Dendritic cell treated with granulocyte-macrophage colony-stimulating factor and Interleukin-4, amounts not matched to agents 40 ng/mL and 50 ng/mL, for 4 days (primary cell): ENCODE results near the gene FRMD5.

Experiments used
- H3K27ac Mint-ChIP-seq: one replicate; pipeline ENCODE4 v1.8.0; 2022; ENCODE audit warnings: mild to moderate bottlenecking, mixed read lengths
- H3K27me3 Mint-ChIP-seq: one replicate; pipeline ENCODE4 v1.8.0; 2022; ENCODE audit warnings: mild to moderate bottlenecking, mixed read lengths
- H3K36me3 Mint-ChIP-seq: one replicate; pipeline ENCODE4 v1.8.0; 2022; ENCODE audit warnings: low read depth, mixed read lengths
- H3K4me1 Mint-ChIP-seq: one replicate; pipeline ENCODE4 v1.8.0; 2022; ENCODE audit warnings: low read depth, mixed read lengths
- H3K4me3 Mint-ChIP-seq: one replicate; pipeline ENCODE4 v1.8.0; 2022; ENCODE audit warnings: mild to moderate bottlenecking, moderate library complexity, mixed read lengths
- H3K9me3 Mint-ChIP-seq: one replicate; pipeline ENCODE4 v1.8.0; 2022; ENCODE audit warnings: mixed read lengths
- intact Hi-C: fragments of 100-400 bp; cut with micrococcal nuclease; formaldehyde crosslinking; loops from one replicate; pipeline ENCODE4 v1.15.0; 2022

FRMD5 gene

GRCh38 chr15:43923553-43923952, 271.5 kb downstream of the FRMD5 start:
- H3K27me3 Mint-ChIP-seq, result peaks cover 2% of the 10 kb centered on the region
- H3K9me3 Mint-ChIP-seq, result no peaks in the 10 kb centered on the region

GRCh38 chr15:43922021-43922420, 273.1 kb downstream of the FRMD5 start:
- H3K36me3 Mint-ChIP-seq, result no peaks in the 10 kb centered on the region
- intact Hi-C loops, result no loop called here
- no peak overlapping the region for H3K27ac Mint-ChIP-seq
- H3K4me1 Mint-ChIP-seq, result no peaks in the 10 kb centered on the region
- H3K9me3 Mint-ChIP-seq, result no peaks in the 10 kb centered on the region
- H3K27me3 Mint-ChIP-seq, result peaks cover under 1% of the 10 kb centered on the region
- H3K4me3 Mint-ChIP-seq, result no peak overlapping the region

More at GRCh38 chr15:43923553-43923952, 271.5 kb downstream of the FRMD5 start:
- no peaks in the 10 kb centered on the region for H3K4me1 Mint-ChIP-seq
- no peaks in the 10 kb centered on the region for H3K36me3 Mint-ChIP-seq
- H3K27ac Mint-ChIP-seq, result no peak overlapping the region
- H3K4me3 Mint-ChIP-seq, result no peak overlapping the region
- intact Hi-C loops, result no loop called here

- H3K4me3 Mint-ChIP-seq, result no peak overlapping the region
- no peaks in the 10 kb centered on the region for H3K9me3 Mint-ChIP-seq
- no peak overlapping the region for H3K27ac Mint-ChIP-seq
- no peaks in the 10 kb centered on the region for H3K4me1 Mint-ChIP-seq
- H3K27me3 Mint-ChIP-seq, result no peaks in the 10 kb centered on the region
- intact Hi-C loops, result no loop called here
- H3K36me3 Mint-ChIP-seq, result no peaks in the 10 kb centered on the region
Observed at GRCh38 chr15:43920815-43921214, 274.3 kb downstream of the FRMD5 start.

- H3K4me3 Mint-ChIP-seq, result no peak overlapping the region
- intact Hi-C loops, result no loop called here
- no peaks in the 10 kb centered on the region for H3K36me3 Mint-ChIP-seq
- no peak overlapping the region for H3K27ac Mint-ChIP-seq
- H3K9me3 Mint-ChIP-seq, result no peaks in the 10 kb centered on the region
- H3K4me1 Mint-ChIP-seq, result no peaks in the 10 kb centered on the region
- H3K27me3 Mint-ChIP-seq, result no peaks in the 10 kb centered on the region
Observed at GRCh38 chr15:43920254-43920600, 274.8 kb downstream of the FRMD5 start.

- intact Hi-C loops, result no loop called here
- Mint-ChIP-seq H3K4me3 (no peak overlapping the region), H3K27ac (no peak overlapping the region)
Observed at GRCh38 chr15:43919540-43920253, 275.4 kb downstream of the FRMD5 start.

GRCh38 chr15:43918717-43919116, 276.4 kb downstream of the FRMD5 start:
- Mint-ChIP-seq H3K36me3 (no peaks in the 10 kb centered on the region), H3K9me3 (no peaks in the 10 kb centered on the region), H3K27ac (no peak overlapping the region), H3K4me1 (no peaks in the 10 kb centered on the region), H3K27me3 (no peaks in the 10 kb centered on the region), H3K4me3 (no peak overlapping the region)
- intact Hi-C loops, result no loop called here

More at GRCh38 chr15:43919540-43920253, 275.4 kb downstream of the FRMD5 start:
- Mint-ChIP-seq H3K36me3 (no peaks in the 10 kb centered on the region), H3K9me3 (no peaks in the 10 kb centered on the region), H3K27me3 (no peaks in the 10 kb centered on the region), H3K4me1 (no peaks in the 10 kb centered on the region)

GRCh38 chr15:43916326-43916660, 278.8 kb downstream of the FRMD5 start:
- Mint-ChIP-seq H3K27ac (no peak overlapping the region), H3K36me3 (no peaks in the 10 kb centered on the region), H3K27me3 (peaks cover 3% of the 10 kb centered on the region), H3K4me1 (no peaks in the 10 kb centered on the region), H3K9me3 (no peaks in the 10 kb centered on the region), H3K4me3 (no peak overlapping the region)
- intact Hi-C loops, result no loop called here

- Mint-ChIP-seq H3K27me3 (peaks cover 5% of the 10 kb centered on the region), H3K4me1 (no peaks in the 10 kb centered on the region), H3K4me3 (no peak overlapping the region), H3K27ac (no peak overlapping the region), H3K36me3 (no peaks in the 10 kb centered on the region), H3K9me3 (no peaks in the 10 kb centered on the region)
- intact Hi-C loops, result no loop called here
Observed at GRCh38 chr15:43915631-43916325, 279.3 kb downstream of the FRMD5 start.

- Mint-ChIP-seq H3K4me3 (no peak overlapping the region), H3K4me1 (no peaks in the 10 kb centered on the region), H3K36me3 (no peaks in the 10 kb centered on the region)
Observed at GRCh38 chr15:43913941-43914340, 281.1 kb downstream of the FRMD5 start.

GRCh38 chr15:43913026-43913780, 281.9 kb downstream of the FRMD5 start:
- Mint-ChIP-seq H3K36me3 (no peaks in the 10 kb centered on the region), H3K4me1 (no peaks in the 10 kb centered on the region), H3K4me3 (no peak overlapping the region), H3K27ac (no peak overlapping the region), H3K27me3 (peaks cover 5% of the 10 kb centered on the region), H3K9me3 (no peaks in the 10 kb centered on the region)
- intact Hi-C loops, result no loop called here

More at GRCh38 chr15:43913941-43914340, 281.1 kb downstream of the FRMD5 start:
- H3K9me3 Mint-ChIP-seq, result no peaks in the 10 kb centered on the region
- intact Hi-C loops, result no loop called here
- no peak overlapping the region for H3K27ac Mint-ChIP-seq
- peaks cover 5% of the 10 kb centered on the region for H3K27me3 Mint-ChIP-seq

- Mint-ChIP-seq H3K27ac (no peak overlapping the region), H3K9me3 (no peaks in the 10 kb centered on the region), H3K27me3 (peaks cover 5% of the 10 kb centered on the region), H3K36me3 (no peaks in the 10 kb centered on the region), H3K4me3 (no peak overlapping the region), H3K4me1 (no peaks in the 10 kb centered on the region)
- intact Hi-C loops, result no loop called here
Observed at GRCh38 chr15:43912208-43912607, 282.9 kb downstream of the FRMD5 start.

GRCh38 chr15:43911235-43911781, 283.8 kb downstream of the FRMD5 start:
- H3K4me3 Mint-ChIP-seq, result no peak overlapping the region
- no peaks in the 10 kb centered on the region for H3K36me3 Mint-ChIP-seq
- H3K9me3 Mint-ChIP-seq, result no peaks in the 10 kb centered on the region
- H3K27me3 Mint-ChIP-seq, result peaks cover 5% of the 10 kb centered on the region
- H3K27ac Mint-ChIP-seq, result no peak overlapping the region
- no peaks in the 10 kb centered on the region for H3K4me1 Mint-ChIP-seq
- intact Hi-C loops, result no loop called here

- intact Hi-C loops, result loop anchor here (10.0 kb wide), 1 partner anchor 306 kb away; no protein-coding TSS in a partner anchor
- Mint-ChIP-seq H3K9me3 (no peaks in the 10 kb centered on the region), H3K4me3 (no peak overlapping the region), H3K4me1 (peaks cover 5% of the 10 kb centered on the region), H3K36me3 (no peaks in the 10 kb centered on the region), H3K27ac (no peak overlapping the region), H3K27me3 (peaks cover 6% of the 10 kb centered on the region)
Observed at GRCh38 chr15:43908516-43909050, 286.5 kb downstream of the FRMD5 start.

- Mint-ChIP-seq H3K9me3 (no peaks in the 10 kb centered on the region), H3K27ac (no peak overlapping the region), H3K27me3 (peaks cover 2% of the 10 kb centered on the region), H3K36me3 (no peaks in the 10 kb centered on the region), H3K4me1 (peaks cover 5% of the 10 kb centered on the region), H3K4me3 (no peak overlapping the region)
- intact Hi-C loops, result loop anchor here (10.0 kb wide), 1 partner anchor 309 kb away; no protein-coding TSS in a partner anchor
Observed at GRCh38 chr15:43905755-43906154, 289.3 kb downstream of the FRMD5 start.
